Activated B cell treated with CpG ODN at 0.5 μM for 24 hours (primary cell): ENCODE data around the gene NAA35. TPM values are rescaled to one million over a fixed set of nuclear protein-coding genes. Genes with fewer than 3 reads are reported as not detected.

ENCODE experiments used
- ATAC-seq: fragments of 200-7000 bp; cut with Tn5 transposase; one replicate; pipeline ENCODE4 v1.10.0; 2021; ENCODE audit warnings: low read depth, mild to moderate bottlenecking, moderate library complexity
- CTCF ChIA-PET: fragments of 350-600 bp; sonication (Branson Sonifier 250); formaldehyde crosslinking; loops from one replicate; lab custom pipeline; 2021; ENCODE audit warnings: antibody characterized with exemption; lab: Charles Lee
- POLR2A ChIA-PET: fragments of 350-600 bp; sonication (Branson Sonifier 250); formaldehyde crosslinking; loops from one replicate; lab custom pipeline; 2021; ENCODE audit warnings: antibody characterized with exemption; lab: Charles Lee
- DNase-seq: peaks from one replicate; pipeline ENCODE4 v3.0.0; 2022
- H3K27ac Mint-ChIP-seq: one replicate; pipeline ENCODE4 v1.8.0; 2020; ENCODE audit warnings: mixed read lengths
- H3K27me3 Mint-ChIP-seq: one replicate; pipeline ENCODE4 v1.8.0; 2021; ENCODE audit warnings: mixed read lengths
- H3K36me3 Mint-ChIP-seq: one replicate; pipeline ENCODE4 v1.8.0; 2021; ENCODE audit warnings: low read depth, mixed read lengths
- H3K4me1 Mint-ChIP-seq: one replicate; pipeline ENCODE4 v1.8.0; 2021; ENCODE audit warnings: mixed read lengths
- H3K4me3 Mint-ChIP-seq: one replicate; pipeline ENCODE4 v1.8.0; 2020; ENCODE audit warnings: mild to moderate bottlenecking, mixed read lengths
- H3K9me3 Mint-ChIP-seq: one replicate; pipeline ENCODE4 v1.8.0; 2020; ENCODE audit warnings: mixed read lengths
- CTCF ChIP-seq: fragments of 200-600 bp; IDR thresholded peaks from one replicate; pipeline ENCODE4 v1.8.0; 2022; ENCODE audit warnings: antibody characterized with exemption, mild to moderate bottlenecking
- intact Hi-C: fragments of 100-400 bp; cut with micrococcal nuclease; formaldehyde crosslinking; loops from one replicate; pipeline ENCODE4 v1.15.1; 2024
- total RNA-seq: library from RNA; stranded (reverse); gene quantifications from 2 replicates; pipeline ENCODE4 v1.2.3, GENCODE V29; 2022

The NAA35 gene
- total RNA-seq, 1 donor from 2014 or later, result 18.9 TPM

GRCh38 chr9:85978496-85978895 lies 37.5 kb downstream of the NAA35 start:
- H3K27ac Mint-ChIP-seq, result no peak overlapping the region
- no peak overlapping the region for H3K4me3 Mint-ChIP-seq
- DNase-seq (no peak), ATAC-seq (no peak)
- peaks cover 77% of the 10 kb centered on the region for H3K36me3 Mint-ChIP-seq
- POLR2A ChIA-PET, result no interaction called here
- intact Hi-C loops, result no loop called here
- CTCF ChIA-PET, result no interaction called here
- H3K27me3 Mint-ChIP-seq, result no peaks in the 10 kb centered on the region
- H3K9me3 Mint-ChIP-seq, result no peaks in the 10 kb centered on the region
- TF ChIP-seq CTCF, result no peak
- H3K4me1 Mint-ChIP-seq, result no peaks in the 10 kb centered on the region

DNA sequence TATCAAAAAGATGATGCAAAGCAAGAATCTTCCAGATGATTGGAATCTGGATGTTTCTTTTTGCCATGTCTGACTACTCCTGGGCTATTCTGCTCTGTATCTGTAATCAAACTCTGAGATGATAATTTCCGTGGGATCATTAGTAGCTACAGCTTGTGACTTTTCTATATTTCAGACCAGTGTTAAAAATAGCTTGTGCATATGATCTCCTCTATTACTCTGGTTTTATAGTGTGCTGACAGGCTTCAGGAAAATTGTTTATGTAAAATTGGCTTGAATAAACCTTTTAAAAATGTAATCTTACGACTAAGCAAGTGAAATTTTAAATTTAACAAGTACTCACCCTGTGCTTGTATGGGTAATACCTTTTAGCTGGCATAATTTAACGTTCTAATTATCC lies 40.4 kb downstream of the NAA35 start:
- ChIA-PET POLR2A (no interaction called here), CTCF (no interaction called here)
- no peak overlapping the region for H3K27ac Mint-ChIP-seq
- no peak for TF ChIP-seq CTCF
- H3K4me1 Mint-ChIP-seq, result no peaks in the 10 kb centered on the region
- H3K27me3 Mint-ChIP-seq, result no peaks in the 10 kb centered on the region
- no peaks in the 10 kb centered on the region for H3K9me3 Mint-ChIP-seq
- DNase-seq (no peak), ATAC-seq (no peak)
- intact Hi-C loops, result no loop called here
- no peak overlapping the region for H3K4me3 Mint-ChIP-seq
- peaks cover 91% of the 10 kb centered on the region for H3K36me3 Mint-ChIP-seq

DNA sequence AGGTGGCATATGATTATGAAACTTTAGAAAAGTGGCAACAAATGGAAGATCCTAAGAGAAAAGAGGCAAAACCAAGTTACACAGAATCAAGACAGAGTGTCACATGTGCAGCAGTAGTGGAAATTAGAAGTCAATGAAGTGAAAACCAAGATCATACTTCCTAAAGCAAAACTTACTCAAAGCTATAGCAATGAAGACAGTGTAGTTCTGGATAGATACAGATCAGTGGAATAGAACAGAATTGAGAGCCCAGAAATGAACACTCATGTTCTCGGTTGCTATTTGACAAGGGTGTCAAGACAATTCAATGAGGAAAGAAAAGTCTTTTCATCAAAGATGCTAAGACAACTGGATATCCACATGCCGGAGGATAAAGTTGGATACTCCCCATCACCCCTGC lies 43.5 kb downstream of the NAA35 start:
- ATAC-seq, result no peak

DNA sequence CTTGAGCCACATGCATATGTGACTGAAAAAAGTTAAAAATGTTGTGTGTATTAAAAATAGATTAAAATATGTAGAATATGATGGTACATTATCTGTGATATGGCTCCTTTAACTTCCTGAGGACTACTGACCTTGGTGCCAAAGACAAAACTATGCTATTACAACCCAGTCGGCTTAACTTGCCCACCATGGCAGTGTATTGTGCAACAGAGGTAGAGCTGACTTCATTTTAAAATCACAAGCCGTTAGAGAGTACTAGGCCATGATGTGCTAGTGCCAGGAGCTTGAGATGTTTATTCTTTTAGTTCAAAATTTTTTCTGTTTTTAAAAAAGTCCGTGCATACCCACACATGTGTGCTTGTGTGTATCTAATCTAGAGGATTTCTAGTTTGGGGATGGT lies 46.3 kb downstream of the NAA35 start:
- Mint-ChIP-seq H3K36me3 (peaks cover 68% of the 10 kb centered on the region), H3K9me3 (no peaks in the 10 kb centered on the region)
- POLR2A ChIA-PET, result no interaction called here

More for the DNA sequence above, 43.5 kb downstream of the NAA35 start:
- H3K4me3 Mint-ChIP-seq, result no peak overlapping the region
- POLR2A ChIA-PET, result no interaction called here
- no peaks in the 10 kb centered on the region for H3K9me3 Mint-ChIP-seq
- peaks cover 82% of the 10 kb centered on the region for H3K36me3 Mint-ChIP-seq
- intact Hi-C loops, result no loop called here
- H3K4me1 Mint-ChIP-seq, result no peaks in the 10 kb centered on the region
- no peak for TF ChIP-seq CTCF
- no peak for DNase-seq
- no peak overlapping the region for H3K27ac Mint-ChIP-seq
- CTCF ChIA-PET, result no interaction called here
- no peaks in the 10 kb centered on the region for H3K27me3 Mint-ChIP-seq

DNA sequence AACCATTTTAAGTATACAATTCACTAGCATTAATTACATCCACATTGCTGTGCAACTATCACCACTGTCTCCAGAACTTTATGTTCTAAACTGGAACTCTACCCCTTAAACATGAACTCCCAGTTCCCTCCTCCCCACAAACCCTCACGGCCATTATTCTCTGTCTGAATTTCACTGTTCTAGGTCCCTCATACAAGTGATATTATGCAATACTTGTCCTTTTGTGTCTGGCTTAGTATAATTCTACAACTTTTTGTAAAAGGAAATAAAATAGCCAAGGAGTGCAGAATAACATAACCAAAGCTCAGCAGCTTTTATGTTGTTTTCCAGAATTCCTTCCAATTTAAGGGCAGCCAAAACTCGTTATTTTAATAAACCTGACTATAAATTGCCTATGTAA lies 53.2 kb downstream of the NAA35 start:
- H3K9me3 Mint-ChIP-seq, result no peaks in the 10 kb centered on the region
- no peak for ATAC-seq
- TF ChIP-seq CTCF, result no peak
- H3K27ac Mint-ChIP-seq, result no peak overlapping the region
- H3K4me1 Mint-ChIP-seq, result peaks cover 2% of the 10 kb centered on the region
- H3K36me3 Mint-ChIP-seq, result peaks cover 64% of the 10 kb centered on the region
- no peaks in the 10 kb centered on the region for H3K27me3 Mint-ChIP-seq
- CTCF ChIA-PET, result no interaction called here
- POLR2A ChIA-PET, result interaction anchor here (0.5 kb wide), 1 partner anchor 42 kb away, joined by 3 read pairs; no protein-coding TSS in a partner anchor
- intact Hi-C loops, result no loop called here
- no peak overlapping the region for H3K4me3 Mint-ChIP-seq
- DNase-seq, result no peak

More for the DNA sequence above, 46.3 kb downstream of the NAA35 start:
- TF ChIP-seq CTCF, result no peak
- intact Hi-C loops, result no loop called here
- DNase-seq (no peak), ATAC-seq (no peak)
- H3K27me3 Mint-ChIP-seq, result no peaks in the 10 kb centered on the region
- CTCF ChIA-PET, result no interaction called here
- no peaks in the 10 kb centered on the region for H3K4me1 Mint-ChIP-seq
- H3K4me3 Mint-ChIP-seq, result no peak overlapping the region
- no peak overlapping the region for H3K27ac Mint-ChIP-seq
